ENCODE measurements around the gene TBC1D4.

TBC1D4 gene

DNA sequence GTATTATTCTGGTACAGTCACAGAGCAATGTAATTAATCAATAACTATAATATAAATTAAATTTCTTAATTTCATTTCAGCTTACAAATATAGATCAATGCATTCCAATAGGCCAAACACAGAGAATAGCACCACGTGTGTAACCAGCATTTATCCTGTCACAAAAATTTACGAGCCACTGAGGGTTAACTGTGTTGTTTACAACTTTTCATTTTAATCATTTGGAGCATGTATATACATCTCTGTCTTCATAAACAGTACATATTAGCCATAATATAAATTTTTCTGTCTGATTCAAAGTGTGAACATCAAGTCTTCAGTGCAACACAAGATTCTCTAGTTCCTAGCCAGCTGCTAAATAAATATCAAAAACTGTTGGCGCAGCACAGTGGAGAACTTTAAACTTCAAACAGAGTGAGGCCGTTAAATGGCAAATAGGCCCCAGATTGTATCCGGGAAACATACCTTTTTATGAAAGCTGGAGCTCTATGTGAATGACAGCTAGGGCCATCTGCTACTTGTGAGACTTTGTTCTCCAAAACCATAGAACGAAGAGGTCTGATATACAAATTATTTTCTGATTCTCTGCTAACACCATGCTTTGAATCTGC is 105.1 kb downstream of the TBC1D4 start:
- H3F3A ChIP-seq (ENCODE audit: insufficient read depth, low read length) = no peaks in the 10 kb centered on the region
- H4K20me1 ChIP-seq (ENCODE audit: insufficient read depth, low read length) = no peaks in the 10 kb centered on the region
- no peaks in the 10 kb centered on the region for H3K4me1 ChIP-seq (ENCODE audit: low read length)
- no peaks in the 10 kb centered on the region for H3K9me3 ChIP-seq (replicated peaks; ENCODE audit: insufficient read depth, low read length)
- no peak overlapping the region for H2AFZ ChIP-seq (ENCODE audit: low read length)
- no peak overlapping the region for H3K4me3 ChIP-seq (ENCODE audit: low read length)
- DNase-seq = no peak
- no peaks in the 10 kb centered on the region for H3K79me2 ChIP-seq (ENCODE audit: low read length)
- no peaks in the 10 kb centered on the region for H3K9me2 ChIP-seq (replicated peaks; ENCODE audit: insufficient read depth, low read length)
- no peak overlapping the region for H3K27ac ChIP-seq (ENCODE audit: low read length)
- no peak overlapping the region for H3K4me2 ChIP-seq (ENCODE audit: low read depth, low read length)
- H3K27me3 ChIP-seq (replicated peaks; ENCODE audit: insufficient read depth, low read length) = no peaks in the 10 kb centered on the region
- no peaks in the 10 kb centered on the region for H3K36me3 ChIP-seq (replicated peaks; ENCODE audit: insufficient read depth, low read length)
- H3K9ac ChIP-seq (ENCODE audit: low read length) = no peak overlapping the region
- no peak for TF ChIP-seq EZH2 (optimal IDR thresholded peaks at IDR 0.05; ENCODE audit: low read depth, low read length)
- TF ChIP-seq, protein P1, sequence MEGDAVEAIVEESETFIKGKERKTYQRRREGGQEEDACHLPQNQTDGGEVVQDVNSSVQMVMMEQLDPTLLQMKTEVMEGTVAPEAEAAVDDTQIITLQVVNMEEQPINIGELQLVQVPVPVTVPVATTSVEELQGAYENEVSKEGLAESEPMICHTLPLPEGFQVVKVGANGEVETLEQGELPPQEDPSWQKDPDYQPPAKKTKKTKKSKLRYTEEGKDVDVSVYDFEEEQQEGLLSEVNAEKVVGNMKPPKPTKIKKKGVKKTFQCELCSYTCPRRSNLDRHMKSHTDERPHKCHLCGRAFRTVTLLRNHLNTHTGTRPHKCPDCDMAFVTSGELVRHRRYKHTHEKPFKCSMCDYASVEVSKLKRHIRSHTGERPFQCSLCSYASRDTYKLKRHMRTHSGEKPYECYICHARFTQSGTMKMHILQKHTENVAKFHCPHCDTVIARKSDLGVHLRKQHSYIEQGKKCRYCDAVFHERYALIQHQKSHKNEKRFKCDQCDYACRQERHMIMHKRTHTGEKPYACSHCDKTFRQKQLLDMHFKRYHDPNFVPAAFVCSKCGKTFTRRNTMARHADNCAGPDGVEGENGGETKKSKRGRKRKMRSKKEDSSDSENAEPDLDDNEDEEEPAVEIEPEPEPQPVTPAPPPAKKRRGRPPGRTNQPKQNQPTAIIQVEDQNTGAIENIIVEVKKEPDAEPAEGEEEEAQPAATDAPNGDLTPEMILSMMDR (IDR thresholded peaks at IDR 0.05; ENCODE audit: low read length) = no peak
- TF ChIP-seq EZH2phosphoT487 (IDR thresholded peaks at IDR 0.05; ENCODE audit: low read length) = no peak

DNA sequence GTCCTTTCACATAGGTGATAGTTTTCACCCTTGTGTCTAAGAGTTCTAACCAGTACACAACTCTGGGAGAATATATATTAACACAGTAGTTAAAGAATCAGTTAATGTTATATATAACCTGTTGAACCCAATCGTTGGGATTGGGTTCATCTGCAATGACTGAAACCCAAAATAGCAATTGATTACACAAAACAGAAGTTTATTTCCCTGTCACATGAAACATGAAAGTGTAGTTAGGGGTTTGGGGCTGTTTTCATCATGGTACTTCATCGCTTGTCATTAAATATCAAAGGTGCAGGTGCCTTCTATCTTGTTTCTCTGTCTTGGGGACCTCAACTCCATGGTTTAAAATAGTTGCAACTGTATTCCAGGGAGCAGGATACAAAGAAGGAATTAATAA is 106.6 kb downstream of the TBC1D4 start:
- Histone ChIP-seq H4K20me1 (ENCODE audit: insufficient read depth, low read length) (no peaks in the 10 kb centered on the region), H3K9me2 (replicated peaks; ENCODE audit: insufficient read depth, low read length) (no peaks in the 10 kb centered on the region), H3K27ac (ENCODE audit: low read length) (no peak overlapping the region), H3F3A (ENCODE audit: insufficient read depth, low read length) (no peaks in the 10 kb centered on the region), H3K4me3 (ENCODE audit: low read length) (no peak overlapping the region), H3K4me2 (ENCODE audit: low read depth, low read length) (no peak overlapping the region), H3K79me2 (ENCODE audit: low read length) (no peaks in the 10 kb centered on the region), H3K4me1 (ENCODE audit: low read length) (no peaks in the 10 kb centered on the region), H3K36me3 (replicated peaks; ENCODE audit: insufficient read depth, low read length) (no peaks in the 10 kb centered on the region), H3K9ac (ENCODE audit: low read length) (no peak overlapping the region), H2AFZ (ENCODE audit: low read length) (no peak overlapping the region), H3K9me3 (replicated peaks; ENCODE audit: insufficient read depth, low read length) (no peaks in the 10 kb centered on the region), H3K27me3 (replicated peaks; ENCODE audit: insufficient read depth, low read length) (no peaks in the 10 kb centered on the region)
- TF ChIP-seq, protein P1 (IDR thresholded peaks at IDR 0.05; ENCODE audit: low read length) = no peak
- TF ChIP-seq EZH2 (optimal IDR thresholded peaks at IDR 0.05; ENCODE audit: low read depth, low read length) = no peak
- no peak for TF ChIP-seq EZH2phosphoT487 (IDR thresholded peaks at IDR 0.05; ENCODE audit: low read length)
- no peak for DNase-seq

DNA sequence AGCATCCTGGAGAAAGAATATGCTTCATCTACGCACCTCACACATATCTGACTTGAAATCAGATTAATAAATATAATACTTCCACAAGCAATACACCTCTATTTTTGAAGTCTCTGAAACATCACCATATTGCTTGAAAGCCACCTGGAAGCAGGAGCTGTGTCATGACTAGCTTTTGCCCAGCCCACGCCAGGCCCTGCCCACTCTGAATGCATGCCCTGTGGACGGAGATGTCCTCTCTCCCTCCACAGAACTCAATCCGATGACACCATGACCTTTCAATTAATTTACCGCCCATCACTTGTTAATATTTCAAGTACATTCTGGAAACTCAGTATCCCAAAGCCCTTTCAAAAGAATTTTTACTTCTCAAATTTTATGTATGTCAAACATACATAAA is 108.0 kb downstream of the TBC1D4 start:
- no peak overlapping the region for H3K27ac ChIP-seq (ENCODE audit: low read length)
- H3K36me3 ChIP-seq (replicated peaks; ENCODE audit: insufficient read depth, low read length) = no peaks in the 10 kb centered on the region
- no peaks in the 10 kb centered on the region for H3K9me3 ChIP-seq (replicated peaks; ENCODE audit: insufficient read depth, low read length)
- no peak overlapping the region for H2AFZ ChIP-seq (ENCODE audit: low read length)
- H3K4me2 ChIP-seq (ENCODE audit: low read depth, low read length) = no peak overlapping the region
- H3K27me3 ChIP-seq (replicated peaks; ENCODE audit: insufficient read depth, low read length) = no peaks in the 10 kb centered on the region
- no peaks in the 10 kb centered on the region for H3K79me2 ChIP-seq (ENCODE audit: low read length)
- no peaks in the 10 kb centered on the region for H3K4me1 ChIP-seq (ENCODE audit: low read length)
- H3K9ac ChIP-seq (ENCODE audit: low read length) = no peak overlapping the region
- H3F3A ChIP-seq (ENCODE audit: insufficient read depth, low read length) = no peaks in the 10 kb centered on the region
- H4K20me1 ChIP-seq (ENCODE audit: insufficient read depth, low read length) = no peaks in the 10 kb centered on the region
- TF ChIP-seq EZH2phosphoT487 (IDR thresholded peaks at IDR 0.05; ENCODE audit: low read length) = no peak
- TF ChIP-seq, protein P1 (IDR thresholded peaks at IDR 0.05; ENCODE audit: low read length) = no peak
- TF ChIP-seq EZH2 (optimal IDR thresholded peaks at IDR 0.05; ENCODE audit: low read depth, low read length) = no peak
- H3K4me3 ChIP-seq (ENCODE audit: low read length) = no peak overlapping the region
- no peak for DNase-seq
- H3K9me2 ChIP-seq (replicated peaks; ENCODE audit: insufficient read depth, low read length) = no peaks in the 10 kb centered on the region
